Panc1 (cell line): ENCODE data around the gene SUPT3H. TPM values are rescaled to one million over a fixed set of nuclear protein-coding genes. Genes with fewer than 3 reads are reported as not detected.

Experiments
- ATAC-seq: fragments of 200-7000 bp; cut with Tn5 transposase; 2 replicates; pipeline ENCODE4 v1.9.1; 2020; ENCODE audit warnings: mild to moderate bottlenecking, moderate library complexity
- BruUV-seq: library from RNA; stranded (reverse); fragments of 400-500 nt; replicated peaks from 2 replicates; lab custom pipeline; 2021; lab: Mats Ljungman, UMichigan
- CTCF ChIA-PET: fragments of 300-600 bp; sonication (Branson Sonifier 250); formaldehyde crosslinking; loops from one replicate; lab custom pipeline; 2022; ENCODE audit warnings: antibody characterized with exemption; lab: Charles Lee
- POLR2A ChIA-PET: fragments of 300-600 bp; sonication (Branson Sonifier 250); formaldehyde crosslinking; loops from one replicate; lab custom pipeline; 2022; ENCODE audit warnings: antibody characterized with exemption; lab: Charles Lee
- DNase-seq: peaks from one replicate; pipeline ENCODE4 v3.0.0-alpha.2; 2010; ENCODE audit warnings: low read depth, low spot score
- H3K27ac ChIP-seq: 2 replicates; pipeline ENCODE4 v1.5.1; 2011; ENCODE audit warnings: mild to moderate bottlenecking, low read length, inconsistent platforms
- H3K27me3 ChIP-seq: fragments of 200-500 bp; sonication (Bioruptor generic); 2 replicates; pipeline ENCODE4 v1.6.0; 2014; ENCODE audit warnings: low read length, inconsistent platforms; ENCODE audit not compliant: control insufficient read depth, insufficient read depth
- H3K36me3 ChIP-seq: fragments of 200-500 bp; sonication (Bioruptor generic); 2 replicates; pipeline ENCODE4 v1.5.1; 2014; ENCODE audit warnings: inconsistent platforms, mild to moderate bottlenecking, low read length, moderate library complexity; ENCODE audit not compliant: control insufficient read depth, insufficient read depth
- H3K4me1 ChIP-seq: 2 replicates; pipeline ENCODE4 v1.5.1; 2011; ENCODE audit warnings: inconsistent platforms, mild to moderate bottlenecking, low read length, moderate library complexity; ENCODE audit not compliant: control insufficient read depth, insufficient read depth
- H3K4me3 ChIP-seq, 2 experiments: 2 replicates each; pipeline ENCODE4 v1.5.1; 2011 to 2012; ENCODE audit warnings: low read depth in 2 of 2, low read length in 2 of 2, mild to moderate bottlenecking in 2 of 2, inconsistent platforms in 1 of 2, moderate library complexity in 1 of 2
- H3K9me3 ChIP-seq: fragments of 200-500 bp; sonication (Bioruptor generic); 2 replicates; pipeline ENCODE4 v1.5.1; 2014; ENCODE audit warnings: low read depth, mild to moderate bottlenecking, inconsistent platforms, low read length, moderate library complexity; ENCODE audit not compliant: control insufficient read depth, insufficient read depth
- CTCF ChIP-seq: fragments of 450-650 bp; IDR thresholded peaks from 2 replicates; pipeline ENCODE4 v1.5.1; 2017; ENCODE audit warnings: mild to moderate bottlenecking
- POLR2AphosphoS5 ChIP-seq: IDR thresholded peaks from 2 replicates; pipeline ENCODE4 v1.6.1; 2012; ENCODE audit warnings: mild to moderate bottlenecking, low read depth, low read length, moderate library complexity
- SIN3A ChIP-seq: IDR thresholded peaks from 2 replicates; pipeline ENCODE4 v1.6.1; 2012; ENCODE audit warnings: low read depth, mild to moderate bottlenecking, low read length, moderate library complexity, borderline replicate concordance; ENCODE audit not compliant: insufficient read depth
- TCF7L2 ChIP-seq: IDR thresholded peaks from 2 replicates; pipeline ENCODE4 v1.6.1; 2011; ENCODE audit warnings: mild to moderate bottlenecking, low read depth, low read length, inconsistent platforms
- in situ Hi-C: cut with HindIII; loops from 2 replicates; pipeline ENCODE4 v1.10.0; 2016; ENCODE audit warnings: low sequenced_read_pairs, low pct_unique_long_range_greater_than_20kb
- intact Hi-C: fragments of 100-400 bp; cut with micrococcal nuclease; formaldehyde crosslinking; loops from one replicate; pipeline ENCODE4 v1.10.0; 2022; ENCODE audit not compliant: unreplicated experiment
- total RNA-seq: library from RNA; stranded (reverse); gene quantifications from one replicate; pipeline ENCODE4 v1.2.1, GENCODE V29; 2021; ENCODE audit not compliant: unreplicated experiment
- TF ChIP-seq, protein P1 (sequence below), 2 experiments: IDR thresholded peaks; 2 replicates each; pipeline ENCODE4 v1.6.1; 2011 to 2012; ENCODE audit warnings: low read depth in 2 of 2, control low read depth in 1 of 2, low read length in 1 of 2, mild to moderate bottlenecking in 1 of 2, moderate library complexity in 1 of 2; ENCODE audit not compliant: insufficient read depth in 1 of 2

The SUPT3H gene
- total RNA-seq, 1 experiment from 2014 or later = 11.0 TPM

- no peak overlapping the region for H3K27ac ChIP-seq
- H3K9me3 ChIP-seq = no peaks in the 10 kb centered on the region
- BruUV-seq = no TSS peak
- H3K36me3 ChIP-seq = no peaks in the 10 kb centered on the region
- no peak overlapping the region for H3K4me3 ChIP-seq
- peaks cover 2% of the 10 kb centered on the region for H3K27me3 ChIP-seq
- ChIA-PET POLR2A (no interaction called here), CTCF (no interaction called here)
- no peak for TF ChIP-seq POLR2AphosphoS5
- intact Hi-C loops = no loop called here
- H3K4me1 ChIP-seq = no peaks in the 10 kb centered on the region
- DNase-seq (no peak), ATAC-seq (no peak)
- in situ Hi-C loops = no loop called here
Observed at GRCh38 chr6:44788387-44788981, 589.2 kb downstream of the SUPT3H start.

DNA sequence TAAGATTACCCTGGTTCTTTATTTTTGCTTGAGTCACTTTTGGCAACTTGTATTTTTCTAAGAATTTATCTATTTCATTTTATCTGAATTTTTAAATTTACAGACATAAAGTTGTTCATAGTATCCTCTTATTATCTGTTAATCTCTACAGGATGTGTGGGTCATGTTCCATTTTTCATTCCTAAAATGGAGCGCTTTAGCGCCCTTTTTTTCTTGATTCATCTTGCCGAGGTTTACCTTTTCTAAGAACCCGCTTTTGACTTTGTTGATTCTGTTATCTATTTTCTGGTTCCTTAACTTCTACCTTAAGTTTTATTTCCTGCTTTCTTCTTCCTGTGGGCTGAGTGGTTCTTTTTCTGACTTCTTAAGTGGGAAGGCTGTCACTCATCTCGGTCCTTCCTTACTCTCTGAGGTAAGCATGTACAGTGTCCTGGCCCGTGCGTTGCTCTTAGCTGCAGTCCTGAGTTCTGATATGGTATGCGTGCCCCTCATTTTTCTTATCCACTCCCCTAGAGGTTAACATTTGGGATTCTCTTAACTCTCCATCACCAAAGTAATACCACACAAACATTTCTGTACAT lies 590.4 kb downstream of the SUPT3H start:
- POLR2A ChIA-PET = no interaction called here
- Histone ChIP-seq H3K9me3 (no peaks in the 10 kb centered on the region), H3K4me1 (no peaks in the 10 kb centered on the region), H3K36me3 (no peaks in the 10 kb centered on the region), H3K4me3 (no peak overlapping the region), H3K27me3 (peaks cover 2% of the 10 kb centered on the region), H3K27ac (no peak overlapping the region)
- no peak for TF ChIP-seq POLR2AphosphoS5
- TF ChIP-seq, protein P1, sequence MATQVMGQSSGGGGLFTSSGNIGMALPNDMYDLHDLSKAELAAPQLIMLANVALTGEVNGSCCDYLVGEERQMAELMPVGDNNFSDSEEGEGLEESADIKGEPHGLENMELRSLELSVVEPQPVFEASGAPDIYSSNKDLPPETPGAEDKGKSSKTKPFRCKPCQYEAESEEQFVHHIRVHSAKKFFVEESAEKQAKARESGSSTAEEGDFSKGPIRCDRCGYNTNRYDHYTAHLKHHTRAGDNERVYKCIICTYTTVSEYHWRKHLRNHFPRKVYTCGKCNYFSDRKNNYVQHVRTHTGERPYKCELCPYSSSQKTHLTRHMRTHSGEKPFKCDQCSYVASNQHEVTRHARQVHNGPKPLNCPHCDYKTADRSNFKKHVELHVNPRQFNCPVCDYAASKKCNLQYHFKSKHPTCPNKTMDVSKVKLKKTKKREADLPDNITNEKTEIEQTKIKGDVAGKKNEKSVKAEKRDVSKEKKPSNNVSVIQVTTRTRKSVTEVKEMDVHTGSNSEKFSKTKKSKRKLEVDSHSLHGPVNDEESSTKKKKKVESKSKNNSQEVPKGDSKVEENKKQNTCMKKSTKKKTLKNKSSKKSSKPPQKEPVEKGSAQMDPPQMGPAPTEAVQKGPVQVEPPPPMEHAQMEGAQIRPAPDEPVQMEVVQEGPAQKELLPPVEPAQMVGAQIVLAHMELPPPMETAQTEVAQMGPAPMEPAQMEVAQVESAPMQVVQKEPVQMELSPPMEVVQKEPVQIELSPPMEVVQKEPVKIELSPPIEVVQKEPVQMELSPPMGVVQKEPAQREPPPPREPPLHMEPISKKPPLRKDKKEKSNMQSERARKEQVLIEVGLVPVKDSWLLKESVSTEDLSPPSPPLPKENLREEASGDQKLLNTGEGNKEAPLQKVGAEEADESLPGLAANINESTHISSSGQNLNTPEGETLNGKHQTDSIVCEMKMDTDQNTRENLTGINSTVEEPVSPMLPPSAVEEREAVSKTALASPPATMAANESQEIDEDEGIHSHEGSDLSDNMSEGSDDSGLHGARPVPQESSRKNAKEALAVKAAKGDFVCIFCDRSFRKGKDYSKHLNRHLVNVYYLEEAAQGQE (IDR thresholded peaks at IDR 0.05; ENCODE audit: insufficient read depth in 1 of 2, low read depth in 2 of 2, low read length in 1 of 2) = no peak
- no peak for TF ChIP-seq SIN3A
- TF ChIP-seq TCF7L2 = no peak
- TF ChIP-seq CTCF = no peak
- in situ Hi-C loops (no loop called here), intact Hi-C loops (no loop called here)
- no TSS peak for BruUV-seq
- ATAC-seq (no peak), DNase-seq (no peak)
- CTCF ChIA-PET = no interaction called here

- H3K4me1 ChIP-seq = no peaks in the 10 kb centered on the region
- intact Hi-C loops (no loop called here), in situ Hi-C loops (no loop called here)
- DNase-seq (no peak), ATAC-seq (no peak)
- no TSS peak for BruUV-seq
- ChIA-PET CTCF (no interaction called here), POLR2A (no interaction called here)
- H3K4me3 ChIP-seq = no peak overlapping the region
- H3K27me3 ChIP-seq = peaks cover 2% of the 10 kb centered on the region
- TF ChIP-seq, protein P1 (IDR thresholded peaks at IDR 0.05; ENCODE audit: insufficient read depth in 1 of 2, low read depth in 2 of 2, low read length in 1 of 2) = no peak
- TF ChIP-seq POLR2AphosphoS5 (no peak), CTCF (no peak), TCF7L2 (no peak), SIN3A (no peak)
- no peaks in the 10 kb centered on the region for H3K36me3 ChIP-seq
- no peaks in the 10 kb centered on the region for H3K9me3 ChIP-seq
- H3K27ac ChIP-seq = no peak overlapping the region
Observed at GRCh38 chr6:44785130-44785529, 592.6 kb downstream of the SUPT3H start.
